ENCODE results near the gene DOCK9.

GRCh38 chr13:98781905-98782304 lies 196.0 kb downstream of the DOCK9 start:
- no peak for TF ChIP-seq POLR2A (IDR thresholded peaks at IDR 0.05)
- TF ChIP-seq, protein P1, sequence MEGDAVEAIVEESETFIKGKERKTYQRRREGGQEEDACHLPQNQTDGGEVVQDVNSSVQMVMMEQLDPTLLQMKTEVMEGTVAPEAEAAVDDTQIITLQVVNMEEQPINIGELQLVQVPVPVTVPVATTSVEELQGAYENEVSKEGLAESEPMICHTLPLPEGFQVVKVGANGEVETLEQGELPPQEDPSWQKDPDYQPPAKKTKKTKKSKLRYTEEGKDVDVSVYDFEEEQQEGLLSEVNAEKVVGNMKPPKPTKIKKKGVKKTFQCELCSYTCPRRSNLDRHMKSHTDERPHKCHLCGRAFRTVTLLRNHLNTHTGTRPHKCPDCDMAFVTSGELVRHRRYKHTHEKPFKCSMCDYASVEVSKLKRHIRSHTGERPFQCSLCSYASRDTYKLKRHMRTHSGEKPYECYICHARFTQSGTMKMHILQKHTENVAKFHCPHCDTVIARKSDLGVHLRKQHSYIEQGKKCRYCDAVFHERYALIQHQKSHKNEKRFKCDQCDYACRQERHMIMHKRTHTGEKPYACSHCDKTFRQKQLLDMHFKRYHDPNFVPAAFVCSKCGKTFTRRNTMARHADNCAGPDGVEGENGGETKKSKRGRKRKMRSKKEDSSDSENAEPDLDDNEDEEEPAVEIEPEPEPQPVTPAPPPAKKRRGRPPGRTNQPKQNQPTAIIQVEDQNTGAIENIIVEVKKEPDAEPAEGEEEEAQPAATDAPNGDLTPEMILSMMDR (IDR thresholded peaks at IDR 0.05), result no peak

Data from esophagus squamous epithelium (tissue), 4 donors.